Naive thymus-derived CD4-positive, alpha-beta T cell (primary cell): ENCODE measurements around the gene ARMC8. TPM values are rescaled to one million over a fixed set of nuclear protein-coding genes. Genes with fewer than 3 reads are reported as not detected.

Experiments
- ATAC-seq: fragments of 150-1000 bp; cut with Tn5 transposase; 2 replicates; pipeline ENCODE4 v1.10.0; 2021; ENCODE audit warnings: mild to moderate bottlenecking, moderate library complexity
- CTCF ChIA-PET: fragments of 350-600 bp; sonication (Branson Sonifier 250); formaldehyde crosslinking; loops from one replicate; lab custom pipeline; 2021; ENCODE audit warnings: antibody characterized with exemption; lab: Charles Lee
- POLR2A ChIA-PET: fragments of 350-600 bp; sonication (Branson Sonifier 250); formaldehyde crosslinking; loops from one replicate; lab custom pipeline; 2021; ENCODE audit warnings: antibody characterized with exemption, inconsistent platforms; lab: Charles Lee
- DNase-seq, 9 donors: peaks; one replicate each; pipeline versions ENCODE4 v3.0.0 to v3.0.0-alpha.2; 2020 to 2022; ENCODE audit warnings: mixed read lengths in 1 of 9
- H3K27ac ChIP-seq: one replicate; pipeline ENCODE4 v1.7.0; 2013; ENCODE audit warnings: mild to moderate bottlenecking, low read depth, low read length, moderate library complexity
- H3K27me3 ChIP-seq, 2 donors: one replicate each; pipeline ENCODE4 v1.7.0; 2013; ENCODE audit warnings: low read length in 2 of 2, mild to moderate bottlenecking in 2 of 2, moderate library complexity in 2 of 2; ENCODE audit not compliant: control insufficient read depth in 2 of 2, insufficient read depth in 2 of 2
- H3K36me3 ChIP-seq, 3 experiments: 1 replicate in 2 of 3; 2 replicates in 1 of 3; pipeline ENCODE4 v1.7.0; 2013; ENCODE audit warnings: low read length in 3 of 3, mild to moderate bottlenecking in 3 of 3, moderate library complexity in 1 of 3; ENCODE audit not compliant: insufficient read depth in 3 of 3, control insufficient read depth in 2 of 3
- H3K4me1 ChIP-seq, 2 donors: one replicate each; pipeline ENCODE4 v1.7.0; 2013; ENCODE audit warnings: low read length in 2 of 2, mild to moderate bottlenecking in 2 of 2, moderate library complexity in 1 of 2; ENCODE audit not compliant: control insufficient read depth in 2 of 2, insufficient read depth in 2 of 2
- H3K4me3 ChIP-seq: 2 replicates; pipeline ENCODE4 v1.7.0; 2013; ENCODE audit warnings: mild to moderate bottlenecking, low read length
- H3K9me3 ChIP-seq, 3 experiments: 1 replicate in 2 of 3; 2 replicates in 1 of 3; pipeline ENCODE4 v1.7.0; 2013; ENCODE audit warnings: low read length in 3 of 3; ENCODE audit not compliant: control insufficient read depth in 2 of 3
- H3K27ac Mint-ChIP-seq, 9 donors: one replicate each; pipeline ENCODE4 v1.8.0; 2020 to 2022; ENCODE audit warnings: mixed read lengths in 9 of 9, mild to moderate bottlenecking in 8 of 9, moderate library complexity in 5 of 9, inconsistent platforms in 2 of 9
- H3K27me3 Mint-ChIP-seq, 5 donors: one replicate each; pipeline ENCODE4 v1.8.0; 2021 to 2022; ENCODE audit warnings: mixed read lengths in 5 of 5, mild to moderate bottlenecking in 1 of 5
- H3K36me3 Mint-ChIP-seq, 5 donors: one replicate each; pipeline ENCODE4 v1.8.0; 2020 to 2022; ENCODE audit warnings: mixed read lengths in 5 of 5, mild to moderate bottlenecking in 3 of 5, inconsistent platforms in 1 of 5
- H3K4me1 Mint-ChIP-seq, 7 donors: one replicate each; pipeline ENCODE4 v1.8.0; 2020 to 2022; ENCODE audit warnings: mixed read lengths in 7 of 7, mild to moderate bottlenecking in 3 of 7, inconsistent platforms in 1 of 7
- H3K4me3 Mint-ChIP-seq, 10 donors: one replicate each; pipeline ENCODE4 v1.8.0; 2020 to 2022; ENCODE audit warnings: mild to moderate bottlenecking in 10 of 10, mixed read lengths in 10 of 10, moderate library complexity in 6 of 10, inconsistent platforms in 2 of 10
- H3K9me3 Mint-ChIP-seq, 11 donors: one replicate each; pipeline ENCODE4 v1.8.0; 2020 to 2022; ENCODE audit warnings: mixed read lengths in 11 of 11, mild to moderate bottlenecking in 4 of 11, inconsistent platforms in 1 of 11, moderate library complexity in 1 of 11
- intact Hi-C, 2 donors: fragments of 100-400 bp; cut with micrococcal nuclease; formaldehyde crosslinking; loops; one replicate each; pipeline ENCODE4 v1.15.1; 2023
- polyA plus RNA-seq, 2 donors: library from polyadenylated mRNA; unstranded; fragments of 300-500 nt; fragmentation: Illumina TruSeq; gene quantifications; one replicate each; pipeline ENCODE4 v1.2.3, GENCODE V29; 2021
- total RNA-seq, 6 experiments: library from RNA in 5 of 6; stranded (reverse) in 5 of 6; gene quantifications; 1 replicate in 5 of 6; 2 replicates in 1 of 6; pipeline ENCODE4 v1.2.3 and lab custom pipeline; 2021 to 2026

Gene ARMC8
- total and polyA plus RNA-seq, 7 experiments from 2014 or later = 43.3 to 72.3 (median 65.2) TPM

DNA sequence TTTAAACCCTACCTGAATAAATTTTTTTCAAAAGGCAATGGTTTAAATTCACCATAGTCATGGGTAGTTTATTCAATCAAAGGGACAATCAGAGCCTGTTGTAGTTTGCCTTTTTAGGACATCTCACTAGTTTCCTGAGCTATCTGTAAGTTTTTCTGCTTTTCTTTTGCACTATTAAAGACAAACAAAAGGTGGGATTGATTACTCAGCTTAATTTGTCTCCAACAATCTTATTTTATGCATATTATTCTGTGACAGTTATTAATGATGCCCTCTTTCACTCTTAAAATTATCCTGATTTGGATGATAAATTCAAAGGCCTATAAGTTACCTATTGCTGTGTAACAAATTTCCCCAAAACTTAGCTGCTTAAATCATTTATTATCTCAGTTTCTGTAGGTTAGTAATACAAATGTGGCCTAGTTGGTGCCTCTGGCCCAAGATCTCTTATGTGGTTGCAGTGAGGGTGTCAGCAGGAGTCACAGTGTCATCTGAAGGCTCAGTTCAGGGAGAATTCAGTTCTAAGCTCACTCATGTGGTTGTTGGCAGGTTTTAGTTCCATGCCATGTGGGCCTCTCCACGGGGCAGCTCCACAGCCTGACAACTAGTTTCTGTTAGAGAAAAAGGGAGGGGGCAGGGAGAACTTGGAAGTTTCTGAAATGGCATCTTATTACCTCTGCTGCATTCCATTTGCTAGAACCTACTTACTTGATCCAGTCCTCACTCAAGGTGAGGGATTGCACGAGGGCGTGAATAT lies 16.0 kb downstream of the ARMC8 start:
- H3K36me3 ChIP-seq = no peaks in the 10 kb centered on the region
- intact Hi-C loops = no loop called here
- ChIA-PET POLR2A (interaction anchor here (1.4 kb wide), 1 partner anchor 16 kb away, joined by 6 read pairs; the partner anchor contains the start of gene ARMC8), CTCF (no interaction called here)
- peaks cover 3 to 40% (median 16%) of the 10 kb centered on the region in 5 donors for H3K36me3 Mint-ChIP-seq
- H3K27me3 ChIP-seq = no peaks in the 10 kb centered on the region
- ATAC-seq (no peak), DNase-seq (no peak)
- no peaks in the 10 kb centered on the region for H3K9me3 ChIP-seq
- H3K4me1 ChIP-seq = no peaks in the 10 kb centered on the region
- no peaks in the 10 kb centered on the region for H3K27me3 Mint-ChIP-seq
- H3K4me1 Mint-ChIP-seq = peaks cover 17 to 81% (median 74%) of the 10 kb centered on the region in 7 donors
- H3K27ac Mint-ChIP-seq = peak overlapping the region in 1 of 9 donors; percentile 27
- no peak overlapping the region for H3K4me3 ChIP-seq
- peak overlapping the region in 1 of 10 donors; percentile 43 for H3K4me3 Mint-ChIP-seq
- no peak overlapping the region for H3K27ac ChIP-seq
- peaks cover 0 to 2% (median 0%) of the 10 kb centered on the region in 11 donors for H3K9me3 Mint-ChIP-seq

DNA sequence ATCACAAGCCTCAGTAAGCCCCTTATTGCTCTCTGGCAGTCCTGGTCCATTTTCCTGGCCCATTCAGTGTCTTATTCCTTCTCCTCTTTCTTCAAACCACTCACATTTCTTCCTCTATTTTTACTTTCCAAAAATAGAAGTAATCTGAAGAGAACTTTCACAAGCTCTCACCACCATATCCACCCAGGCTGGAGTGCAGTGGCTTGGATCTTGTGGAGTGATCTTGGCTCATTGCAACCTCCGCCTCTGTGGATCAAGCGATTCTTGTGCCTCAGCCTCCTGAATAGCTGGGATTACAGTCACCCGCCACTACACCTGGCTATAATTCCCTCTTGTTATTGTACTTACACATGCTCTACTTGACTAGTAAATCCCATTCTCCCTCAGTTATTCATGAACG lies 16.8 kb downstream of the ARMC8 start:
- no peak overlapping the region for H3K4me3 Mint-ChIP-seq

DNA sequence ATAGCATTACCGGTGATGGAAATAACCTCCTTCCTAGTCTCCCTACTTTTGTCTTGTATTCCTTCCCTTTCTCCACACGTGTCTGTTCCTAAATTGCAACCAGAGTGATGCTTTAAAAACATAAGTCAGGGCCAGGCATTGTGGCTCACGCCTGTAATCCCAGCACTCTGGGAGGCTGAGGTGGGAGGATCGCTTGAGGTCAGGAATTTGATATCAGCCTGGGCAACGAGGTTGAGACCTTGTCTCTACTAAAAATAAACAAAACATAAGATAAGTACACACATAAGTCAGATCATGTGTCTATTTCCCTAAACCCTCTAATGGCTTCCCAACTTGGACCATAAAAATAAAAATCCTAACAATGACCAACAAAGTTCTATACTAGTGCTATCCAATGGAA lies 18.4 kb downstream of the ARMC8 start:
- H3K36me3 ChIP-seq = no peaks in the 10 kb centered on the region
- H3K4me1 ChIP-seq = no peaks in the 10 kb centered on the region
- no peak for DNase-seq
- intact Hi-C loops = no loop called here
- H3K4me3 ChIP-seq = no peak overlapping the region
- no peak overlapping the region for H3K27ac ChIP-seq
- peaks cover 0 to 2% (median 0%) of the 10 kb centered on the region in 11 donors for H3K9me3 Mint-ChIP-seq
- H3K4me3 Mint-ChIP-seq = no peak overlapping the region
- peak overlapping the region in 2 of 9 donors; percentile 54 to 67 for H3K27ac Mint-ChIP-seq
- H3K27me3 ChIP-seq = no peaks in the 10 kb centered on the region
- H3K4me1 Mint-ChIP-seq = peaks cover 7 to 78% (median 73%) of the 10 kb centered on the region in 7 donors
- no peaks in the 10 kb centered on the region for H3K9me3 ChIP-seq
- ATAC-seq = no peak
- H3K27me3 Mint-ChIP-seq = no peaks in the 10 kb centered on the region
- peaks cover 3 to 48% (median 21%) of the 10 kb centered on the region in 5 donors for H3K36me3 Mint-ChIP-seq
- ChIA-PET POLR2A (no interaction called here), CTCF (no interaction called here)

More for the DNA sequence above, 16.8 kb downstream of the ARMC8 start:
- no peaks in the 10 kb centered on the region for H3K27me3 ChIP-seq
- peaks cover 0 to 2% (median 0%) of the 10 kb centered on the region in 11 donors for H3K9me3 Mint-ChIP-seq
- no peak overlapping the region for H3K4me3 ChIP-seq
- H3K27ac Mint-ChIP-seq = peak overlapping the region in 5 of 9 donors; percentile 9 to 48 (median 11)
- peaks cover 3 to 40% (median 18%) of the 10 kb centered on the region in 5 donors for H3K36me3 Mint-ChIP-seq
- H3K9me3 ChIP-seq = no peaks in the 10 kb centered on the region
- no peak overlapping the region for H3K27ac ChIP-seq
- H3K4me1 ChIP-seq = no peaks in the 10 kb centered on the region
- POLR2A ChIA-PET = no interaction called here
- H3K27me3 Mint-ChIP-seq = no peaks in the 10 kb centered on the region
- peaks cover 15 to 85% (median 77%) of the 10 kb centered on the region in 7 donors for H3K4me1 Mint-ChIP-seq
- DNase-seq = no peak
- no peaks in the 10 kb centered on the region for H3K36me3 ChIP-seq
- ATAC-seq = no peak
- CTCF ChIA-PET = no interaction called here
- intact Hi-C loops = no loop called here

DNA sequence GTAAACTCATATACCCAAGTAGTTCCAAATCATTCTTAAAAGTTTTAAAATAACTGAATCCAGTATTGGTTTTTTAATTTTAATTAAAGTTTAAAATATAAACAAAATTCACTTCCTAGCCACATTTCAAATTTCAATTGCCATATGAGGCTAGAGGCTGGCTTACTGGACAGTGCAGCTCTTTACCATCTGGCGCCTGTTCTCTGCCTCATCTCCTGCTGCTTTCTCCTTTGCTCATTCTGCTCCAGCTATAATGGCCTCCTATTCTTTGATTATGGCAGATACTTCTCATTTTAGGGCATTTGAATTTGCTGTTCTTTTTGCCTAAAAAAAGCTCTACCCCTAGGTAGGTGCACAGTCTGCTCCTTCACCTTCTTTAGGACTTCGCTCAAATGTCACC lies 19.1 kb downstream of the ARMC8 start:
- Histone ChIP-seq H3K36me3 (no peaks in the 10 kb centered on the region), H3K4me1 (no peaks in the 10 kb centered on the region), H3K27ac (no peak overlapping the region), H3K4me3 (no peak overlapping the region), H3K9me3 (no peaks in the 10 kb centered on the region), H3K27me3 (no peaks in the 10 kb centered on the region)
- no peaks in the 10 kb centered on the region for H3K27me3 Mint-ChIP-seq
- intact Hi-C loops = no loop called here
- DNase-seq = no peak
- ChIA-PET CTCF (interaction anchor here (0.6 kb wide), 1 partner anchor 12 kb away, joined by 5 read pairs; no protein-coding TSS in a partner anchor), POLR2A (no interaction called here)
- peak overlapping the region in 1 of 10 donors; percentile 59 for H3K4me3 Mint-ChIP-seq
- peaks cover 0 to 2% (median 0%) of the 10 kb centered on the region in 11 donors for H3K9me3 Mint-ChIP-seq
- no peak for ATAC-seq
- peak overlapping the region in 1 of 9 donors; percentile 79 for H3K27ac Mint-ChIP-seq
- peaks cover 3 to 49% (median 28%) of the 10 kb centered on the region in 5 donors for H3K36me3 Mint-ChIP-seq
- peaks cover 7 to 83% (median 69%) of the 10 kb centered on the region in 7 donors for H3K4me1 Mint-ChIP-seq

DNA sequence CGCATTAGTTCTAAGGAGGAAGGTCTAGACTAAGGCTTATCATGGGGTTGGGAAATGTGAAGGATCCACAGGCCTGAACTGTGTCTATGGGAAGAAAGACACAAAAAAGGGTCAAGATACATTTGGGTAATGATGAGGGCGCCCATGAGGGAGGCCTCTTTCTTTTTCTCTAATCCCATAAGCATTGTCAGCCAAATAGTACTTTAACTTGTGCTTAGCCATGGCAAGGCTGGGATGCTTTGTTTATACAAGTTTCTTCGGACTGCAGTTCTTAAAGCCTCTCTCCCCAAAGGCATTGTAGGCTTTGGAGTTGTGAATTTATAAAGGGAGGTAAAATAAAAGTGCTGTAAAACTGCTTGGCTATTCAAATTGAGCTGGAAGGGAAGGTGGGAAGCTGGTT lies 23.4 kb downstream of the ARMC8 start:
- CTCF ChIA-PET = no interaction called here
- H3K27me3 ChIP-seq = no peaks in the 10 kb centered on the region
- no peak overlapping the region for H3K4me3 ChIP-seq
- no peak overlapping the region for H3K27ac ChIP-seq
- peaks cover 9 to 51% (median 36%) of the 10 kb centered on the region in 5 donors for H3K36me3 Mint-ChIP-seq
- no peak overlapping the region for H3K27ac Mint-ChIP-seq
- no peaks in the 10 kb centered on the region for H3K9me3 ChIP-seq
- H3K4me3 Mint-ChIP-seq = no peak overlapping the region
- intact Hi-C loops = no loop called here
- peaks cover 0 to 2% (median 0%) of the 10 kb centered on the region in 11 donors for H3K9me3 Mint-ChIP-seq
- no peak for ATAC-seq
- DNase-seq = no peak
- H3K27me3 Mint-ChIP-seq = no peaks in the 10 kb centered on the region
- H3K4me1 ChIP-seq = no peaks in the 10 kb centered on the region
- peaks cover 0 to 6% (median 0%) of the 10 kb centered on the region in 3 experiments for H3K36me3 ChIP-seq
- POLR2A ChIA-PET = no interaction called here
- peaks cover 0 to 64% (median 33%) of the 10 kb centered on the region in 7 donors for H3K4me1 Mint-ChIP-seq

DNA sequence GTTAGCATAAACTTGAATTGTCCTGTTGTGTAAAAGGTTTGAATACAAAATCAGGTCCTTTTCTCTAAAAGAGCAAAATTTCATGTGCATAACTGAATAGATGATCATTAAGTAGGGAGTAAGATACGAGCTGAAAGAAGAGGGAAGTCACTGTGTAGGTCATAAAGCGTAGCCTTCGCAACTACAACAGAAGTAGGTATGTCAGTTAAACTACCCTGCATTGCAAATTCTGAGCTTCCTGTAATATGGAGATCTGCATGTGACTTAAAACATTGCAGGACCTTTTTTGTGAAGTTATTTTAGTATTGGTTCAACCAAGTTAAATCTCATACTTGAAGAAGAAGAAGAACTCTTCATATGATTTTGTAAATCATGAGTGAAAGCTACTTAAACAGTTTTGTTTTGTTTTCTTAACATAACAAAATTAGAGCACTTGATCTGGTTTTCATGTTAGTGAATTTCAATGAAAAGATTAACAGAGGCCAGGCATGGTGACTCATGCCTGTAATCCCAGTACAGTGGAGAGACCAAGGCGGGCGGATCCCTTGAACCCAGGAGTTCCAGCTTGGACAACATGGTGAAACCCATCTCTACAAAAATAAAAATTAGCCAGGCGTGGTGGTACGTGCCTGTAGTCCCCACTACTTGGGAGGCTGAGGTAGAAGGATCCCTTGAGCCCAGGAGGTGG lies 26.4 kb downstream of the ARMC8 start:
- intact Hi-C loops = loop anchor here in 1 of 2 donors (2.0 kb wide), 1 partner anchor 19 kb away; no protein-coding TSS in a partner anchor

More for the DNA sequence above, 26.4 kb downstream of the ARMC8 start:
- Mint-ChIP-seq H3K4me1 (peaks cover 7 to 59% (median 28%) of the 10 kb centered on the region in 7 donors), H3K9me3 (no peaks in the 10 kb centered on the region), H3K36me3 (peaks cover 6 to 42% (median 16%) of the 10 kb centered on the region in 5 donors), H3K27ac (peak overlapping the region in 1 of 9 donors; percentile 19), H3K4me3 (no peak overlapping the region), H3K27me3 (no peaks in the 10 kb centered on the region)
- DNase-seq (no peak), ATAC-seq (peak; percentile 45)
- Histone ChIP-seq H3K36me3 (peaks cover 0 to 6% (median 3%) of the 10 kb centered on the region in 3 experiments), H3K9me3 (no peaks in the 10 kb centered on the region), H3K27me3 (no peaks in the 10 kb centered on the region), H3K4me1 (no peaks in the 10 kb centered on the region), H3K27ac (no peak overlapping the region), H3K4me3 (no peak overlapping the region)
- ChIA-PET CTCF (interaction anchor here (0.7 kb wide), 1 partner anchor 131 kb away, joined by 9 read pairs; no protein-coding TSS in a partner anchor), POLR2A (interaction anchor here (0.9 kb wide), 1 partner anchor 11 kb away, joined by 3 read pairs; no protein-coding TSS in a partner anchor)
